Parathyroid adenoma (tissue), 2 donors: Measurements from ENCODE around the gene SLC44A5.

Experiments used
- H2AFZ ChIP-seq: fragments of 300-600 bp; sonication (generic); one replicate; pipeline ENCODE4 v1.7.0; 2017; ENCODE audit warnings: antibody characterized with exemption, mild to moderate bottlenecking
- H3K27ac ChIP-seq: fragments of 300-600 bp; sonication (generic); one replicate; pipeline ENCODE4 v1.7.0; 2017
- H3K27me3 ChIP-seq: fragments of 300-600 bp; sonication (generic); one replicate; pipeline ENCODE4 v1.7.0; 2017; ENCODE audit warnings: low read length; ENCODE audit not compliant: control insufficient read depth, insufficient read depth
- H3K36me3 ChIP-seq: fragments of 300-600 bp; sonication (generic); one replicate; pipeline ENCODE4 v1.7.0; 2017; ENCODE audit warnings: low read length; ENCODE audit not compliant: control insufficient read depth, insufficient read depth
- H3K4me1 ChIP-seq: fragments of 300-600 bp; sonication (generic); one replicate; pipeline ENCODE4 v1.7.0; 2017; ENCODE audit warnings: control low read depth
- H3K4me2 ChIP-seq: fragments of 300-600 bp; sonication (generic); one replicate; pipeline ENCODE4 v1.7.0; 2017; ENCODE audit warnings: low read length
- H3K4me3 ChIP-seq: fragments of 300-600 bp; sonication (generic); one replicate; pipeline ENCODE4 v1.7.0; 2017; ENCODE audit warnings: low read depth, low read length
- H3K79me2 ChIP-seq: fragments of 300-600 bp; sonication (generic); one replicate; pipeline ENCODE4 v1.7.0; 2017; ENCODE audit warnings: control low read depth
- H3K9ac ChIP-seq: fragments of 300-600 bp; sonication (generic); one replicate; pipeline ENCODE4 v1.7.0; 2017; ENCODE audit warnings: mild to moderate bottlenecking
- H3K9me3 ChIP-seq: fragments of 300-600 bp; sonication (generic); one replicate; pipeline ENCODE4 v1.7.0; 2017; ENCODE audit warnings: low read length; ENCODE audit not compliant: control insufficient read depth
- TF ChIP-seq, protein P1 (sequence below): fragments of 300-600 bp; sonication (generic); IDR thresholded peaks from one replicate; pipeline ENCODE4 v1.7.0; 2017; ENCODE audit warnings: antibody characterized with exemption, mild to moderate bottlenecking
- donor health status: primary hyperparathyroidism.

SLC44A5 gene

DNA sequence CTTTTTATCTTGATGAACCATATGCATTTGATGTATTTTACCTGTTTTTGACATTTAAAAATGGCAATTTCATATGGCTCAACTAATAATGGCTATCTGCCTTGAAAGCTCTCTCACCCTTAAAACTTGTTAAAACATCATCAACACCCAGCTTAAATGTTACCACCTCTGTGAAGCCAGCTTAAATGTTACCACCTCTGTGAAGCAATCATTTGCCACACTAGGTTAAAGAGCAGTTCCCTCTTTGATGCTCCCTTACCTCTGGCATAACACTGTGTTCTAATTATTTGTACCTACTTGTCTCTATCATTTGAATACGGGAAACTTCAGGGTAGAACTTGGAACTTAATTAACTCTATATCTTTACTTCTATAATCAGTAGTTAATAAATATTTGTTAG is 294.7 kb downstream of the SLC44A5 start:
- Histone ChIP-seq H3K36me3 (no peaks in the 10 kb centered on the region), H3K27ac (no peak overlapping the region), H3K4me1 (no peaks in the 10 kb centered on the region), H2AFZ (no peak overlapping the region), H3K9me3 (no peaks in the 10 kb centered on the region), H3K27me3 (no peaks in the 10 kb centered on the region), H3K4me2 (no peak overlapping the region), H3K9ac (no peak overlapping the region), H3K79me2 (no peaks in the 10 kb centered on the region), H3K4me3 (no peak overlapping the region)
- TF ChIP-seq, protein P1, sequence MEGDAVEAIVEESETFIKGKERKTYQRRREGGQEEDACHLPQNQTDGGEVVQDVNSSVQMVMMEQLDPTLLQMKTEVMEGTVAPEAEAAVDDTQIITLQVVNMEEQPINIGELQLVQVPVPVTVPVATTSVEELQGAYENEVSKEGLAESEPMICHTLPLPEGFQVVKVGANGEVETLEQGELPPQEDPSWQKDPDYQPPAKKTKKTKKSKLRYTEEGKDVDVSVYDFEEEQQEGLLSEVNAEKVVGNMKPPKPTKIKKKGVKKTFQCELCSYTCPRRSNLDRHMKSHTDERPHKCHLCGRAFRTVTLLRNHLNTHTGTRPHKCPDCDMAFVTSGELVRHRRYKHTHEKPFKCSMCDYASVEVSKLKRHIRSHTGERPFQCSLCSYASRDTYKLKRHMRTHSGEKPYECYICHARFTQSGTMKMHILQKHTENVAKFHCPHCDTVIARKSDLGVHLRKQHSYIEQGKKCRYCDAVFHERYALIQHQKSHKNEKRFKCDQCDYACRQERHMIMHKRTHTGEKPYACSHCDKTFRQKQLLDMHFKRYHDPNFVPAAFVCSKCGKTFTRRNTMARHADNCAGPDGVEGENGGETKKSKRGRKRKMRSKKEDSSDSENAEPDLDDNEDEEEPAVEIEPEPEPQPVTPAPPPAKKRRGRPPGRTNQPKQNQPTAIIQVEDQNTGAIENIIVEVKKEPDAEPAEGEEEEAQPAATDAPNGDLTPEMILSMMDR, result no peak

DNA sequence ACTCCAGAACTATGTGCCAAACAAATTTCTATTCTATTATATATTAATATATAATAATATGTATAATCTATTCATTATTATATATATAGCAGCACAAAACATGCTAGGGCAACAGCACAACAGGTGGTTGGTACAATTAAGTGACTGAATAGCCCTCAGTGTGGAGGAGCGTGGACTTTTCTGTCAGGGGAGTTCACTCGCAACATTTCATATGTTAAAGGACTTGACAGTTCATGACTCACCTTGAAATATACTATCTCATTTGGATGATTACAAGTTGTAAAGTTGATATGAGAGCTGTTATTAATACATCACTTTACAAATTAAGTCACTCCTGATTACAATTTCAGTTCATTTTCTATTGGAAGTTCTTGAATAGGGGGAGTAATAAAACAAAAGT is 298.3 kb downstream of the SLC44A5 start:
- no peak overlapping the region for H3K4me2 ChIP-seq
- no peaks in the 10 kb centered on the region for H3K36me3 ChIP-seq
- no peaks in the 10 kb centered on the region for H3K4me1 ChIP-seq
- no peak overlapping the region for H3K27ac ChIP-seq
- H3K27me3 ChIP-seq, result no peaks in the 10 kb centered on the region
- no peak overlapping the region for H3K9ac ChIP-seq
- H2AFZ ChIP-seq, result no peak overlapping the region
- TF ChIP-seq, protein P1, result no peak
- H3K79me2 ChIP-seq, result no peaks in the 10 kb centered on the region
- no peaks in the 10 kb centered on the region for H3K9me3 ChIP-seq
- no peak overlapping the region for H3K4me3 ChIP-seq

DNA sequence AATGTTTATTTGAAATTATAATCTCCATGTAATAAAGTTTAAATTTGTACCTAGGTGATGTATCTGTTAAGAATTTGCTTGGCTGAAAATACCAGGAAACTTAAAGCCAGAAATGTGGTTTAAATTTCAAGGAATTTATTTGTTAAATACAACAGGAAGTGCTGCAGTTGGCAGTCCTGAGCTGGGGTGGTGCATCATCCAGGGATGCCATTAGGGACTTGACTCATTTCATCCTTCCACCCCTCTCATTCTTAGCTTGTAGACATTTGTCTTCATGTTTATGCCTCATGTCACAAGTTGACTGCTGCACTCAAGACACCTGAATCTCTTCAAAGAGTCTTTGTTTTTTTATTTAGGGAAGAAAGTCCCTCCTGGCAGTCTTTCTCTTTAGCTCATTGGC is 300.8 kb downstream of the SLC44A5 start:
- Histone ChIP-seq H3K9ac (no peak overlapping the region), H3K27ac (no peak overlapping the region), H3K36me3 (no peaks in the 10 kb centered on the region)

DNA sequence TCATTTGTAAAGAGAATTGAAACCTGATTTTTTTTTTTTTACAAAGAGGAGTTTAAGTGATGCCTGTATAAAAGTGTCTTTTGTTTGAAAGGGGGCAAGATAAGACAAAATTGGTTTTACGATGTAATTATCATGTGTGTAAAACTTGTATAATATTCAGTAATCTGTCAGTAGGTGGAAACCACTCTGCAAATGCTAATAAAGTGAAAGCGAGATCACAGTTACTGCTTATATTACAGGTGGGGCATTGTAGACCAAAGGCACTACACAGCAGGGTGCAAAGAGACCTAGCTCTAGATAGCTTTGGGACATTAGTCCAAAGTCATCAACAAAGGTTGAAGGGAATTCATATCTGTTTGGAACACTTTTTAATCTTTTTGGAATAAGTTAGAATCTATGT is 302.5 kb downstream of the SLC44A5 start:
- Histone ChIP-seq H3K4me2 (no peak overlapping the region), H3K9ac (no peak overlapping the region), H3K79me2 (no peaks in the 10 kb centered on the region), H3K4me1 (no peaks in the 10 kb centered on the region), H2AFZ (no peak overlapping the region), H3K27ac (no peak overlapping the region), H3K9me3 (no peaks in the 10 kb centered on the region), H3K36me3 (no peaks in the 10 kb centered on the region), H3K27me3 (no peaks in the 10 kb centered on the region), H3K4me3 (no peak overlapping the region)
- TF ChIP-seq, protein P1, result no peak

More for the DNA sequence above, 300.8 kb downstream of the SLC44A5 start:
- H3K27me3 ChIP-seq, result no peaks in the 10 kb centered on the region
- H3K4me2 ChIP-seq, result no peak overlapping the region
- TF ChIP-seq, protein P1, result no peak
- no peaks in the 10 kb centered on the region for H3K4me1 ChIP-seq
- H3K79me2 ChIP-seq, result no peaks in the 10 kb centered on the region
- H3K4me3 ChIP-seq, result no peak overlapping the region
- no peaks in the 10 kb centered on the region for H3K9me3 ChIP-seq
- no peak overlapping the region for H2AFZ ChIP-seq

DNA sequence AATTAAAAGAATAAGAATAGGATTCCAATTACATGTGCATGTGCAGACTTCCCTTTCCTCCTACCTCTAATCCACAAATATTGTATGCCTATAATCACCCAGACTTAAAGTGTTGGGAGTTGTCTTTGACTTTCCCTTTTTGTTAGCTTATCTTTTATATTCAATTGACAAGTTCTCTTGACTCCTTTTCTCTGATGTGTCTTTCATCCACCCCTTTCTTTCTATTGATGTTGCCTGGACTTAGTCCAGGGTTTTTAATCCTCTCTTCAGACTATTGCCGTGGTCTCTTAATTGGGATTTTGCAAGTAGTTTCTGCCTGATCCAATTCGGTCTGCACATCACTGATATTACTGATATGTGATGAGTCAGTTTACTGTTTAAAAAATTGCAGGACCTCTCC is 305.9 kb downstream of the SLC44A5 start:
- no peak overlapping the region for H3K27ac ChIP-seq
- H2AFZ ChIP-seq, result no peak overlapping the region
- H3K4me3 ChIP-seq, result no peak overlapping the region
- no peaks in the 10 kb centered on the region for H3K4me1 ChIP-seq
- no peaks in the 10 kb centered on the region for H3K36me3 ChIP-seq
- H3K27me3 ChIP-seq, result no peaks in the 10 kb centered on the region
- no peak overlapping the region for H3K4me2 ChIP-seq
- TF ChIP-seq, protein P1, result no peak
- H3K9ac ChIP-seq, result no peak overlapping the region
- H3K9me3 ChIP-seq, result no peaks in the 10 kb centered on the region
- no peaks in the 10 kb centered on the region for H3K79me2 ChIP-seq
